Testis (tissue), 2 donors: Measurements from ENCODE around the gene MGAT3.

ENCODE experiments used
- POLR2A ChIP-seq: fragments of 450-650 bp; IDR thresholded peaks from one replicate; pipeline ENCODE4 v1.6.1; 2017; ENCODE audit warnings: antibody characterized with exemption, mild to moderate bottlenecking, moderate library complexity
- TF ChIP-seq, protein P1 (sequence below), 3 experiments: fragments of 450-650 bp in 2 of 3; fragments of 200-600 bp in 1 of 3; sonication (generic) in 1 of 3; IDR thresholded peaks; one replicate each; pipeline ENCODE4 v1.5.1; 2016 to 2019; ENCODE audit warnings: antibody characterized with exemption in 3 of 3, mild to moderate bottlenecking in 2 of 3, moderate library complexity in 1 of 3

DNA sequence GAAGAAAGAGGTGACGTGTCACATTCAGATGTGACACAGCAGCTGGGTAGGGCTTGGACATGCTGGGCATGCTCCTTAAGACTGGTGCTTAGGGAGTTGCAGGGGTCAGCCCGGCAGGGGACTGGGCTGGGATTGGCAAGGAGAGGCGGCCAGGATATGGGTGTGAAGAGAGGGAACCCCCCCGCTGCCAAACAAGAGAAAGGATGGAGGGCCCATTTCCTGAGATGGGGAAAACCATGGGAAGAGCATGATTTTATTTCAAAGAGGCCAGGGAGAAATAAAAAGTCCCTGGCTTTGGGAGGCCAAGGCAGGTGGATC is 68.8 kb downstream of the MGAT3 start:
- TF ChIP-seq, protein P1, sequence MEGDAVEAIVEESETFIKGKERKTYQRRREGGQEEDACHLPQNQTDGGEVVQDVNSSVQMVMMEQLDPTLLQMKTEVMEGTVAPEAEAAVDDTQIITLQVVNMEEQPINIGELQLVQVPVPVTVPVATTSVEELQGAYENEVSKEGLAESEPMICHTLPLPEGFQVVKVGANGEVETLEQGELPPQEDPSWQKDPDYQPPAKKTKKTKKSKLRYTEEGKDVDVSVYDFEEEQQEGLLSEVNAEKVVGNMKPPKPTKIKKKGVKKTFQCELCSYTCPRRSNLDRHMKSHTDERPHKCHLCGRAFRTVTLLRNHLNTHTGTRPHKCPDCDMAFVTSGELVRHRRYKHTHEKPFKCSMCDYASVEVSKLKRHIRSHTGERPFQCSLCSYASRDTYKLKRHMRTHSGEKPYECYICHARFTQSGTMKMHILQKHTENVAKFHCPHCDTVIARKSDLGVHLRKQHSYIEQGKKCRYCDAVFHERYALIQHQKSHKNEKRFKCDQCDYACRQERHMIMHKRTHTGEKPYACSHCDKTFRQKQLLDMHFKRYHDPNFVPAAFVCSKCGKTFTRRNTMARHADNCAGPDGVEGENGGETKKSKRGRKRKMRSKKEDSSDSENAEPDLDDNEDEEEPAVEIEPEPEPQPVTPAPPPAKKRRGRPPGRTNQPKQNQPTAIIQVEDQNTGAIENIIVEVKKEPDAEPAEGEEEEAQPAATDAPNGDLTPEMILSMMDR (IDR thresholded peaks at IDR 0.05) = no peak
- TF ChIP-seq POLR2A = no peak
